Activated CD8-positive, alpha-beta memory T cell treated with anti-CD3 and anti-CD28 coated beads, Interleukin-2, amount 50 U/mL, for 4 hours (primary cell): ENCODE data around the gene UNKL.

ENCODE experiments used
- DNase-seq: peaks from one replicate; pipeline ENCODE4 v3.0.0-alpha.2; 2020

The UNKL gene

DNA sequence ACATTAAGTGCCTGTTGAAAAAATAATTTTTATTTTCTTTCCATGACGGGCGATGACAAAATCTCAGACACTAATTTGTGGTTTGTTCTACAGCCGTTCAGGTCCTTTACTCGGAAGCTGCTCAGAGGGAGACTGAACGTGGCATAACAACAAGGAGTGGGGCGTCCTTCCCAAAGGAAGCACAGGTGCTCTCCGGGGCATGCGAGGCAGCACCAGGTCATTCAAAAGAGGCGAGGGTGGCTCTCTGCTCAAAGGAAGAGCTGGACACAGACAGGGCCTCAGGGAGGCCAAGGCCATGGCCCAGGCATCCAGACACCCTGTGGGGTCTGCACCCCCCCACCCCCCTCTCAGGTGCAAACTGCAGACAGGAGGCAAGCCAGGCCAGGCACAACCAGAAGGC, 16.2 kb downstream of the UNKL start:
- no peak for DNase-seq

DNA sequence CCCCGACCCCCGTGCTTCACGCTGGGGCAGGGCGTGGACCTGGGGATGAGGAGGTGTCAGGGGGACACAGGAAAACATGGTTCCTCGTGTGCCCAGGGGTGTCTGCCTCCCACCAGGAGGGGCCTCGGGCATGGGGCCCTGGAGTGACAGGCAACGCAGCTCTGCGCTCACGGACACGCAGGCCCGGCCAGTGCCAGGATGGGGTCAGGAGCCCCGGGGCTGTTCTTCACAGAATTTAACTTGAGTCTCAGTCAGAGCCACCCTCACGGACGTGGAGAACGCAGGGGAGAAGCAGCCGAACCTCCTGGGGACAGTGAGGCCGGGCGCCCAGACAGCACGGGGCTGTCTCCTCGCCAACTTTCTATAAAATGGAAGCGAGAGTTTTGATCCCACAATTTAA, 16.7 kb downstream of the UNKL start:
- DNase-seq = no peak

DNA sequence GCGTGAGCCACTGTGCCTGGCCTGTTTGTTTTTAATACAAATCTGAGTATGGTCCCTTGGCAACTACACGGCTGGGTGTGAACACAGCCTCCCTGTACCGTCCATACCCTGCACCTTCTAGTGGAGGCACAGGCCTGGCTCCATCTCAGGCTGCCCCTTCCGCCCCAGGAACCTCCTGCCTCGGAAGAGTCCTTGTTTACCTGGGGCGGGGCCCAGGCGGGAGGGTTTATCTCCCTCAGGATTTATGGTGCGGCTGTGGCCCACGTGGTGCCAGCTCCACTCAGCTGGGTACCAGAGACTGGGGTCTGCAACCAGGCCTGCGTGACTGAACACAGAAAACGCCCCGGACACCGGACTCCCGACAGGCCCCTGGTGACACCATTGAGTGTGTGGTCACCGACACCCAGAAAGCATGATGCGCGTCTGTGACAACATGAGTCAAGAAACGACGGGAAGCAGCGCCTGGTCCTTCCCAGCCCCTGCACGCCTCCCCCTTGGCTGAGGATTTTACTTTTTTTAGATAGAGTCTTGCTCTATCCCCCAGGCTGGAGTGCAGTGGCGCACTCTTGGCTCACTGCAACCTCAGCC, 19.0 kb downstream of the UNKL start:
- no peak for DNase-seq

DNA sequence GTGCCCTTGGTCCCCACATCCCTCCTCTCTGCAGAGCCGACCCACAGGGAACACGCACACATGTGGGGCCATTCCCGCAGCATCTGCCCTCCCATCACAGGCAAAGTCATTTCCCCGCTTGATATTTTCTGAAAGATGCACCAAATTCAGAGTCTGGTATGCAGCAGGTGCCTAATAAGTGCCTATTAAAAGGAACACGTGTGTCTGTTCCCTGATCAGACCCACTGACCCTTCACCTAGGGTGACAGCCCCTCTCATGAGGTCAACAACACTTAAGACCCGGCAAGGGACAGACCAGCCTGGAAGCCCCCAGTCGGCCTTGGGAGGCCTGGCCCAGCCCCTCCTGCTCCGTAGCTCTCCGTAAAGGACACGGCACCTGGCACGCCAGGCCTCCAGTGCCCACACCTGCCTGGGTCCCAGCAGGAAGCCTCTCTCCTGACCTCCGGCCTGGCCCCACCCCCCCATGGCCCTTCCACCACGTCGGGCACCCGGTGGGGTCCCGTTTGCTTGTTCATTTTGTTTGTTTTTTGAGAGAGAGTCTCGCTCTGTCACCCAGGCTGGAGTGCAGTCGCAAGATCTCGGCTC, 20.0 kb downstream of the UNKL start:
- DNase-seq = no peak

DNA sequence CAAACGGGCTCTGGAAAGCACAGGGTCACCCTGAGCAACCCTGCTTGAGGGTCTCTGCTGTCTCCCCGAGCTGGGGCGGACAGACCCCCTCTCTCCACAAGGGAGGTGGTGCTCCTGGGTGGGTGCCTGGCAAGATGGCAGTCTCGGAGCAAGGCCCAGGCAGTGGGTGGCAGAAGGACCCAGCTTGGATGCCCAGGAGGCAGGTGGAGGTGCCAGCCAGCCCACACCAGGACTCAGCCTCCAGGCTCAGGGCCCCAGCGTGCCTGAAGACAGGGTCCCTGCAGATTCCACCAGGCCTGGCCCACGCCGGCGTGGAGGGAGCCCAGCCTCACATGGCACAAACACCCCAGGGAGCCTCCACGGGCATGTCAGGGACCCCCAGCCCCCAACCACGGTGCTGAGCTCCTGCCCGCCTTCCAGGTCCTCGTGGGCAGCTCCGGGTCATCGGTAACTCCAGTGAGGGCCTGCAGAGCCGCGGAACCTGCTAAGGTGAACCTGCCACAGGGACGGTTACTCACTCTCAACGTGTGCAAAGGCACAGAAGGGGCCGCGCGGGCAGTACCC, 20.8 kb downstream of the UNKL start:
- DNase-seq = no peak

DNA sequence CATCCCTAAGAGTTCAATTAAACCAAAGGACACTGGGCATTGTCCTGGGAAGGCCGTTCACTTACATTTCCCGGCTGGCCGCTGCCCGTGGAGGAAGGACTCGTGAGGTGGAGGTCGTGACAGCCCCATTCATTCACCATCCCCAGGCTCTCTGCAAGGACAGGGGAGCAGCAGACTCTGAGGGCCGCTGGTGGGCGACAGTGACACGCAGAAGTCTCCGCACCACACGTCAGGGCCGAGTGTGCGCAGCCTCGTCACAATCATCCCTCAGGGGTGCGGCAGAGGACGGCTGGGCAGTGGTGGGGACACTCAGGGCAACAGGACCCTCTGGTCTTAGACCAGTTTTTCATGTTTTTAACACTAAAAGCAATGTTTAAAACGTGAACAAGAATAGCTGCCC, 21.7 kb downstream of the UNKL start:
- DNase-seq = no peak

DNA sequence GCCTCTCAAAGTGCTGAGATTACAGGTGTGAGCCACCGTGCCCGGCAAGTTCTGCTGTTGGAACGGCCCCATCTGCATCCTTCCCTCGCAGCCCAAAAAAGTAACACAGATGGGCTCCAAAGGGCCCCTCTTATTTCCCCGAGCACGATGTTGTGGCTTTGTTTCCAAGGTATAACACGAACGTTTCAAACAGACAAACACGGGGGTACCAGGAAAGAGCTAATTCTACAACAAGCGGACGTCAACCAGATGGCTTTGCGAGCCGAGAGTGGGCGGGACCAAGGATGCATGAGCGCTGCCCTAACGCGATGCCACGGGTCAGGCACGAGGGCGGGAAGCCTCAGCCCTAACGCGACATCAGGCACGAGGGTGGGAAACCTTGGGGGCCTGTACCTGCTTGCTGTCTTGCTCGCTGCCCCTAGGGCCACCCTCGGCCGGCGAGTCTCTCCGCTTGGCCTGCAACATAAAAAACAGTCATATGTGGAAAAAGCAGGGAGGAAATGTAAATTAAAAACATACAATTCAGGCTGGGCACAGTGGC, 24.2 kb downstream of the UNKL start:
- DNase-seq = no peak

DNA sequence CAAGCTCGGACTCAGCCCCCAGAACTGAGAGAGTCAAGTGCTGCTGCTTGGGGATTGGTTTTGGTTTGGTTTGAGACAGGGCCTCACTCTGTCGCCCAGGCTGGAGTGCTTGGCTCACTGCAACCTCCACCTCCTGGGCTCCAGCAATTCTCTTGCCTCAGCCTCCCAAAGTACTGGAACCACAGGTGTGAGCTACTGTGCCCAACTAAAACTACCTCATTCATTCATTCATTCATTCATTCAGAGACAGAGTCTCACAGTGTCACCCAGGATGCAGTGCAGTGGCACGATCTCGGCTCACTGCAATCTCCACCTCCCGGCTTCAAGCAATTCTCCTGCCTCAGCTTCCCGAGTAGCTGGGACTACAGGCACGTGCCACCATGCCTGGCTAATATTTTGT, 24.7 kb downstream of the UNKL start:
- no peak for DNase-seq

DNA sequence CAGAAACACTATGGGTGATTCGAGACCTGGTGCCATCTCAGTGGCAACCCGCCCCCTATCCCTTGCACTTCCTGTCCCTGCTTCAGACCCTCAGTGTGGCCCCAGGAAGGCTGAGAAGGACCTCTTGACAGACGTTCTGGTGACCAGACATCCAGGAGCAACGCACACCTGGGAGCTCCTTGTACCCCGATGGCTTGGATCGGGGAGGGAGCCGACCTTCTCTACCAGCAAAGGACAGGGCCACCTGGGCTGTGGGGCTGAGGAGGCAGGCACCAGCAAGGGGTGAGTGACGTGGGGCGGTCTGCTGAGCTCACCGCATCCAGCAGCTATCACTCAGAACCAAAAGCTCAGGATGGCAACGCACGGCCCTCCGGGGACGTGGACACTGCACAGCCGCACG, 27.2 kb downstream of the UNKL start:
- no peak for DNase-seq

DNA sequence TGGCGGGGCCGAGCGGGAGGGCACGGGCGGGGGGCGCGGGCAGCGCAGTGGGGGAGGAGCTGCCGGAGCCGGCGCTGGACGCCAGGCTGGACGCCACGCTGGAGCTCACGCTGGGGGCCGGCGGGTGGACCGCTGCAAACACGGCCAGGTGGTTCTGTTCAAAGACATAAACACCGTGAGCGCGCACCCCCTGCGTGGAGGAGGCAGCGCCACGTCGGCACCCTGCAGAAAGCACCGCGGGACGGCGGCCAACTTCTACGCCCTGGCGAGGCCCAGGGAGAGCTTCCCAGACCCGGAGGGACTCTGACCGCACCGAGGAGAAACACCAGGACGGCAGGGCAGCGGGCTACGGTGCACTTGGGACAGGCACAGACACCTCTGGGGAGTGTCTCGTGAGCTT, 29.3 kb downstream of the UNKL start:
- no peak for DNase-seq

DNA sequence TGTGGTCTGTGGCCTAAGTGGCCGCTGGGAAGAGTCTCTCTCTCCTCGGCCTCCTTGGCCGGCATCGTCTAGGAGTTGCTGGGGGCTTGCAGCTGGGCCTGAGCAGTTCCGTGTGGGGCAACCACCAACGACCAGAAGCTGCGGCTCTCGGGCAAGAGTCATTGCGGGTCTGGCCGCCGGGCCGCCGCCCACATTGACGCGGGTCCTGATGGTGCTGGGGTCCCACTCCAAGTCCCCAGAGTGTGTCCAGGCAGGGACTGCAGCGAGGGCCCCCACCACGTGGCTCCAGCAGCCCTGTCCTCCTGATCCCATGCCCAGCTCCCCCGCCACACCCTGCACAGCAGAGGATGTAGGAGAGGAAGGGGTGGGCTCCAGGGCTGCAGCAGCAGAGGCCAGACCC, 30.9 kb downstream of the UNKL start:
- no peak for DNase-seq

DNA sequence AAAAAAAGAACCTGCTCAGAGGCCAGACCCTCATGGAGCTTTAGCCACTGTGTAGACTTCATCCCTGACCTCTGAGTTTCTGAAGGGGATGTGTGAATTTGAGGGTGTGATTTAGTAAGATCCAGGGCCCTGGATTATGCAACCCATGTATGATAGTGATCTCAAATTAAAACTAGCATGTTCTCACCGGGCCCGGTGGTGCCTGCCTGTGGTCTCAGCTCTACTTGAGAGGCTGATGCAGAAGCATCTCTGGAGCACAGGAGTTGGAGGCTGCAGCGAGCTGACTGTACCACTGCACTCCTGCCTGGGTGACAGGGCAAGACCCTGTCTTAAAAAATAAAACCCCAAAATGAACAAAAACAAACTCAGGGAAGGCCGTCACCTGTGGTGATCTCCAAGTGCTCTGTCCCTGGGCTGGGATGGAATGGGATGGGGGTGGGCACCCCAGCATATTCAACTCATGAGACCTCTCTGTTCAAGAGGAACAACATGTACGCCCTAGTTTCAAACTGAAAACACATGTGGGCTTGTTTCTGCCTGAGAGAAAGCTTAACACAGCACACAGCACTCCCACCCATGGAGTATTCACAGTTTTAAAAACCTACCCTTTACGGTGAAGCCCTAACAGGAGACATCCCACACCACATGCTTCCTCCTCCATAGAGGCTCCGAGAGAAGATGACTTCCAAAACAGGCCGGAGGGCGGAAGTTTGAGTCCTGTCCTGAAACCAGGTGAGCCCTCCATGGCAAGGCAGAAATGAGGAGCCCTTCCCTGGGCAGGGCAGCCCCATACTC, 32.7 kb downstream of the UNKL start:
- no peak for DNase-seq

DNA sequence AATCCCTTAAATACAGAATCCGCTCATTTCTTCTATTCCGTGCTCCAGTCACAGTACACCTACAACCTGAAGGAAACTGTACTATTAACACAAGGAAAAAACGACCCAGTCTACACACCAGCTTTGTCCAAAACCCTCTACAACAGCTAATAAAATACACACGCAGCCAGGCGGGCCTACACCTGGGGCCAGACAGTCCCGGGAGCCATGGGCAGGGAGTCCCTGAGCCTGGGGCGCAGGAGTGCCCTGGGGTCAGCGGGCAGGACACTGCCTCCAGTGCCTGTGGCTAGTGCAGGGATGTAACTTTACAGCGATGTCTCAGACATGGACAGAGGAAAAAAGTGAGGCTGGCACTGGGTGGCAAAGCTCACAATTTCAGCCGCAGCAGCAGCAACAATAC, 34.3 kb downstream of the UNKL start:
- no peak for DNase-seq

DNA sequence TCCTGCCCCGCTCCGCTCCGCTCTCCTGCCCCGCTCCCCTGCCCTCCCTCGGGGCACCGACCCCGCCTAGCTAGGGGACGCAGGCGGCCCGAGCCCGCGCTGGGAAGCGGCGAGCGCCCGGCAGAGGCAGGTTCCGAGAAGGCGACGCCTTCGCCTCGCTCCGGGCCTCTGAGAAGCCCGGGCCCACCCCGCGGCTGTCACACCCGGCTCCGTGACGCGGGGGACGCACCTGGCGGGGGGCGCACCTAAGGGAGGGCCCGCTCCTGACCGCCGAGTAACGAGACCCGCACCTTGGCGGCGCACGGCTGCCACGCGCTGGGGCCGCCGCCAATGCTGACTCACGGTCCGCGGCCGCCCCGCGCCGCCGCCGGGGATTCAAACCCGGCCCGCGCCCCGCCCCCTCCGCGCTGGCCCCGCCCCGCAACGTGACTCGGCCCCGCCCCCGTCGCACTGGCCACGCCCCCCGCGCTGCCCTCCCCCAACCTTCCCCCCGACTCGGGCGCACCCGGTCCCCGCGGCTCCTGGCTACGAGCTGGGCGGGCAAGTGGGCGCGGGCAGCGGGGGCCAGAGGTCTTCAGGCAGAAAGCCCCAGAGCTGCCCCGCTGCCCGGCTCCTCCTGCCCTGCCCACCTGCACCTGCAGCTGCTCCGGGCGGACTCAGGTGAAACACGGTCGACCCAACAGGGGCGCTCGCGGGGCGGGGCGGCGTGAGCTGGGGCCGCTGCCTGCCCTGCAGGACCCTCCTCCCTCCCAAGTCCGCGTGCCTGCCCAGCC, 35.0 kb downstream of the UNKL start:
- peak; percentile 65 for DNase-seq

DNA sequence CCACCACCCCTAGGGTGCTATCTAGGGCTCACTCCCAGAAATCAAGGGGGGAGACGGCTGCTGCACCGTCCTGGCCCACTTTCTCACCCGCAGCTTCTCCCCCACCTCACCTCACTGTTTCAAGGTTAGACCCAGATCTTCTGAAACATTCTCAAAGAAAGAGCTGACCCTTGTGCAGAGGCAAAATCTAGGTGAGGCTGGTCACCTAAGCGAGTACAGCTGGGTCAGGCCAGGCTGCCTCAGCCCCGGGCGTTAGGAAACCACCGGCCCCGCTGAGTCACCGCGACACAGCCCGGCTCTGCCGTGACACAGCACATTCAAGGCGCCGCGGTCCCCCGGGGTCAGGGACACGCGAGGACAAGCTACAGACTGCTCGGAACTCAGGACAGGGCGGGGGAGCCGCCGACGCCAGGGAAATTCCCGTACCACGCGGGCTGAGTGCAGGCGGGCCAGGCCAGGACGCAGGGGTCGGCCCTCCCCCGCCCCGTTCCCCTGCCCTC, 35.6 kb downstream of the UNKL start:
- DNase-seq = peak; percentile 65

DNA sequence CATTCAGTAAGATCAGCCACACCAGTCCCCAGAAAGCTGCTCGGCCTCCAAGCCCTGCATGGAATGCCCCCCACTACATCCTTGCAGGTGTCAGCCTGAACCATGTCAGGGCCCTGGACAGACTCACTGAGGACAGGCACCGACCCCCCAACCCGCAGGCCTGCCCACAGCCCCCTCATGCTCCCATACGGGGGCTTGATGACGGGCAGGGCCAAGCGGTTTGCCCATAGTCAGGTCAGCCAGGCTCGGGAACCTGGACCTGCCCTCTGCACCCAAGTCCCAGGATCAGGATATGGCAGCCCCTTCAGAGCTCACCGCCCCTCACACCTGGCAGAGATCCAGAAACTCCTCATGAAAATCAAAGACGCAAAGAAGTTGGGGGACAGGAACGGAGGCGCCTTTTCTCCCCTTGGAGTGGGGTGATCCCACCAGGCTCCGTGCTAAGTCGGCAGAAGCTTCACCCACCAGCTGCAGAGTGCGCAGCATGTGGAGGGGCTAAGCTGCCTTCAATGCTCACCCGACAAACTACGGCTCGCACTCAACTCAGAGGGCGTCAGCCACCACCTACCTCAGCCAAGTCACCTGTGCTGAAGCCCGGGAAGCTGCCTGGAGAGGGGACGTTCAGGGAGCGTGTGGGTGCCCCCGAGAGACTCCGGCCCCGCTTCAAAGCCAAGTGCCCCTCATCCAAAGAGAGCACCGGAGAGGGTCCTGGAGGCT, 36.3 kb downstream of the UNKL start:
- DNase-seq = no peak

DNA sequence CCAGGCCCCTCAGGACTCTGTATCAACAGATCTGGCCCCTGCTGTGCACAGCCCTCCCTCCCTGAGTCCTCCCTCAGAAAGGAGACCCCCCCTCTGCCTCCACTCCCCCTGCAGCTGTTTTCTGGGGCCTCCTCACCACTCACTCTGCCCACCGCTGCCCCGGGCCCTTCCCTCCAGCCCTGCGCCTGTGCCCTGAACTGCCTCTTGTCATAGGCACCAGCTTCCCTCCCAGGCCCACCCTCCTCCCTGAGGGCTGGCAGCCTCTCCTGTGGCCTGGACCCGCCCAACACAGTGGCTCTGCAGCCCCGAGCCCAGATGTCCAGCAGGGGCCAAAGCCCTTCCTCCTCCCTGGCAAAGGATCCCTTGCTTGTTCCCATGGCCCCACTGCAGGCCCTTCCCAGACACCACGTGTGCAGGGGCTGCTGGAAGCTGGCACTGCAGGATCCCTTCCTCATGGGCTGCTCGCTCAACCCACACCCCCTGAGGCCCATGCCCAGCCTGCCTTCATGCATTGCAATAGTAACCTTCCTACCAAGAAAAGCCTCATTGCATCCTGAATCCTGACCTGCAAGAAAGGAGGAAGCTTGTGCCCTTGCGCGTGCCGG, 37.0 kb downstream of the UNKL start:
- DNase-seq = no peak

DNA sequence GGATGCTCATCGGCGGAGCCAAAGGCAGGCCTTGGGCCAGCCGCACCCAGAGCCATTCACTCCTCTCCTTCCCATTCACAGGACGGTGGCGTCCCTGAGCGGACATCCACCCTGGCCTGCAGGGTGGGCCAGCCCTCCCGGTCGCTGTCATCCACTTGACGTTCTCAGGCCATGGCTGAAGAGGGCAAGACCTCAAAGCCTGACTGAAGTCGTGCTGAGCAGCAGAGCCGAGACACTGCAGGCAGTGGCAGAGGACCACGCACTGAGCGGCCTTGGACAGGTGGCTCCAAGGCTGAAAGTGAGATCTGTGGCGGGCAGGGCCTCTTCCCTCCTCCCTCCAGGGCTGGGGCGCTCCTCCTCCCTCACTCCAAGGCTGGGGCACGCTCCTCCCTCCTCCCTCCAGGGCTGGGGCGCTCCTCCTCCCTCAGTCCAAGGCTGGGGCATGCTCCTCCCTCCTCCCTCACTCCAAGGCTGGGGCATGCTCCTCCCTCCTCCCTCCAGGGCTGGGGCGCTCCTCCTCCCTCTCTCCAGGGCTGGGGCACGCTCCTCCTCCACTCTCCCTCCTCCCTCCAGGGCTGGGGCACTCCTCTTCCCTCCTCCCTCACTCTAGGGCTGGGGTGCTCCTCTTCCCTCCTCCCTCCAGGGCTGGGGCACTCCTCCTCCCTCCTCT, 38.6 kb downstream of the UNKL start:
- DNase-seq = no peak

DNA sequence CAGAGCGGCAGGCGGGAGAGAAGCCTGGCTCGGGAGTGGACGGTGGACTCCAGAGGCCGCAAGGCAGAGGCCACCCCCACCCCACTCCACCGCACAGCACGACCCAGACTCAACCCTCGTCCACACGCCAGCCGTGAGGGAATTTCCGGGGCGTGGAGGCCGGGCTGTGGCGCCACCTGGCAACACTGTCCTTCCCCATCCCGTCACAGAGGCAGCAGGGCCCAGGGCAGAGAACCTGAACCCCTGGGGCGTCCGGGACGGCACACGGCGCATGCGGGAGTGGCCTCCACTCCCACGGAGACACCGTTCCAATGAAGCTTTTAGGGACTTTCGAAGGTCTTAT, 39.2 kb downstream of the UNKL start:
- DNase-seq = no peak

DNA sequence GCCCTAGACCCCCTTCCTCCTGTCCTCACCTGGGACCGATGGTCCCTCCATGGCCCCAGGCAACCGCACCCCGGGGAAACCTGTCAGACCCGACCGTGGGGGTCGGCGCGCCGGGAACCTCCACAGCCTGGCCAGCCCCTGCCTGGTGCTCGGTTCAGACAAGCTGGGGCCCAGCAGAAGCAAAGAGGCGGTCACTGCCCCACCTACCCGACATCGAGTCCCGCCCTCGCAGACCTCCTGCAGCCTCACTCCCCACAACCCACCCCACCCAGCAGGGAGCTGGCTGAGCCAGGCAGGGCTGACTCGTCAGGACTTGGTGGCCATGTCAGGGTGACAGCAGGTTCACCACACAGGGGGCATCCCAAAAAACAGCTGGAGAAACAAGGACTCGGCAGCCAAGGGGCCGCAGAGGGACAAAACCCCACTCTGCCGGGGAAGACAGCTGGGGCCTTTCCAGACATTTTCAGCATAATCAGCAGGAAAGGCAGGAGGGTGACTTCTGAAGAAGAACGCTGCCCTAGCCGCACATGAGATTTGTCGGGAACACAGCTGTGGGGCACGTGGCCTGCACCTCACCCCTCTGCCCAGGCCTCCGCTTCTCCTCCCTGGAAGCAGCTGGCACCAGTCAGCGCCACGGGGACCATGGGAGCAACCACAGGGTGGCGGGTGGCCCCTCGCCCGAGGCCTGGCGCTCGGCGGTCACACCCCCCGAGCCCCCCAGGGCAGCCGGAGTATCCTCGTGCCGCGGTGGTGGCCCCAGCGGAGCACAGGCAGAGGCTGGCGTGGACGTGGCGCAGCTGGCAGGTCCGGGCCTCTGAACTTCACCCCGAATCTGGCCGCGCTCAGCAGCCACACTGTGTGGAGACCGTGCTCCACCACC, 39.8 kb downstream of the UNKL start:
- no peak for DNase-seq
